Panc1 (cell line): ENCODE measurements around the gene MTMR4. TPM values are rescaled to one million over a fixed set of nuclear protein-coding genes. Genes with fewer than 3 reads are reported as not detected.

Experiments used
- ATAC-seq: fragments of 200-7000 bp; cut with Tn5 transposase; 2 replicates; pipeline ENCODE4 v1.9.1; 2020; ENCODE audit warnings: mild to moderate bottlenecking, moderate library complexity
- BruUV-seq: library from RNA; stranded (reverse); fragments of 400-500 nt; replicated peaks from 2 replicates; lab custom pipeline; 2021; lab: Mats Ljungman, UMichigan
- CTCF ChIA-PET: fragments of 300-600 bp; sonication (Branson Sonifier 250); formaldehyde crosslinking; loops from one replicate; lab custom pipeline; 2022; ENCODE audit warnings: antibody characterized with exemption; lab: Charles Lee
- POLR2A ChIA-PET: fragments of 300-600 bp; sonication (Branson Sonifier 250); formaldehyde crosslinking; loops from one replicate; lab custom pipeline; 2022; ENCODE audit warnings: antibody characterized with exemption; lab: Charles Lee
- DNase-seq: peaks from one replicate; pipeline ENCODE4 v3.0.0-alpha.2; 2010; ENCODE audit warnings: low read depth, low spot score
- H3K27ac ChIP-seq: 2 replicates; pipeline ENCODE4 v1.5.1; 2011; ENCODE audit warnings: mild to moderate bottlenecking, low read length, inconsistent platforms
- H3K27me3 ChIP-seq: fragments of 200-500 bp; sonication (Bioruptor generic); 2 replicates; pipeline ENCODE4 v1.6.0; 2014; ENCODE audit warnings: low read length, inconsistent platforms; ENCODE audit not compliant: control insufficient read depth, insufficient read depth
- H3K36me3 ChIP-seq: fragments of 200-500 bp; sonication (Bioruptor generic); 2 replicates; pipeline ENCODE4 v1.5.1; 2014; ENCODE audit warnings: inconsistent platforms, mild to moderate bottlenecking, low read length, moderate library complexity; ENCODE audit not compliant: control insufficient read depth, insufficient read depth
- H3K4me1 ChIP-seq: 2 replicates; pipeline ENCODE4 v1.5.1; 2011; ENCODE audit warnings: inconsistent platforms, mild to moderate bottlenecking, low read length, moderate library complexity; ENCODE audit not compliant: control insufficient read depth, insufficient read depth
- H3K4me3 ChIP-seq, 2 experiments: 2 replicates each; pipeline ENCODE4 v1.5.1; 2011 to 2012; ENCODE audit warnings: low read depth in 2 of 2, low read length in 2 of 2, mild to moderate bottlenecking in 2 of 2, inconsistent platforms in 1 of 2, moderate library complexity in 1 of 2
- H3K9me3 ChIP-seq: fragments of 200-500 bp; sonication (Bioruptor generic); 2 replicates; pipeline ENCODE4 v1.5.1; 2014; ENCODE audit warnings: low read depth, mild to moderate bottlenecking, inconsistent platforms, low read length, moderate library complexity; ENCODE audit not compliant: control insufficient read depth, insufficient read depth
- POLR2AphosphoS5 ChIP-seq: IDR thresholded peaks from 2 replicates; pipeline ENCODE4 v1.6.1; 2012; ENCODE audit warnings: mild to moderate bottlenecking, low read depth, low read length, moderate library complexity
- SIN3A ChIP-seq: IDR thresholded peaks from 2 replicates; pipeline ENCODE4 v1.6.1; 2012; ENCODE audit warnings: low read depth, mild to moderate bottlenecking, low read length, moderate library complexity, borderline replicate concordance; ENCODE audit not compliant: insufficient read depth
- TCF7L2 ChIP-seq: IDR thresholded peaks from 2 replicates; pipeline ENCODE4 v1.6.1; 2011; ENCODE audit warnings: mild to moderate bottlenecking, low read depth, low read length, inconsistent platforms
- in situ Hi-C: cut with HindIII; loops from 2 replicates; pipeline ENCODE4 v1.10.0; 2016; ENCODE audit warnings: low sequenced_read_pairs, low pct_unique_long_range_greater_than_20kb
- intact Hi-C: fragments of 100-400 bp; cut with micrococcal nuclease; formaldehyde crosslinking; loops from one replicate; pipeline ENCODE4 v1.10.0; 2022; ENCODE audit not compliant: unreplicated experiment
- total RNA-seq: library from RNA; stranded (reverse); gene quantifications from one replicate; pipeline ENCODE4 v1.2.1, GENCODE V29; 2021; ENCODE audit not compliant: unreplicated experiment
- TF ChIP-seq, protein P1 (sequence below), 2 experiments: IDR thresholded peaks; 2 replicates each; pipeline ENCODE4 v1.6.1; 2011 to 2012; ENCODE audit warnings: low read depth in 2 of 2, control low read depth in 1 of 2, low read length in 1 of 2, mild to moderate bottlenecking in 1 of 2, moderate library complexity in 1 of 2; ENCODE audit not compliant: insufficient read depth in 1 of 2
- TF ChIP-seq, protein P2 (sequence below): fragments of 450-650 bp; IDR thresholded peaks from 2 replicates; pipeline ENCODE4 v1.5.1; 2017; ENCODE audit warnings: mild to moderate bottlenecking

The MTMR4 gene
- total RNA-seq, 1 experiment from 2014 or later = 20.8 TPM

DNA sequence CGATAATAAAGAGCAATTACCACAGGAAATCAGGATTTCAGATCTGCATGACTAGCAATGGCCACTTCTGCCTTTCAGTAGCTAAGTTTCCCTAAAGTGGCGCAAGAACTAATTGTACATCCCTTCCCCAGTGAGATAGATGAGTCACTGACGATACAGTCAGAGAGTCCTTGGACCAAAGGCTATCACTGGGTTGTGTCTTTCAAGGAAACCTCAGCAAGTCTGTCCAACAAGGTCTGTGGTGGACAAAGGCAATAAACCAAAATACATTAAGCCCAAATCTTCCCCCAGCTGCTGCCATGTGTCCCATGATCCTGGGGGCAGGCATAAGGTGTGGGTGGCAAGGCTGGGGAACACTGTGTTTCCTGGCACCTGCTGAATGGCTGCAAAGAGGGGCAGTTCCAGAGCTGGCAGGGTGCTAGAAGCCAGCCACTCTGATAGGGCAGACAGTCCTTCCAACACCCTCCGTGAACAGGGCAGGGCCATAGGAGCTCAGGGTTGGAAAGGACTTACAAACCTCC is 20.5 kb upstream of the MTMR4 start:
- POLR2A ChIA-PET = interaction anchor here (0.6 kb wide), 1 partner anchor 55 kb away, joined by 11 read pairs; no protein-coding TSS in a partner anchor
- Histone ChIP-seq H3K27ac (no peak overlapping the region), H3K4me3 (no peak overlapping the region), H3K27me3 (no peaks in the 10 kb centered on the region), H3K36me3 (no peaks in the 10 kb centered on the region), H3K4me1 (peaks cover 3% of the 10 kb centered on the region; the same call in 1 of the 2 replicates), H3K9me3 (no peaks in the 10 kb centered on the region)
- no peak for DNase-seq
- no peak for ATAC-seq
- CTCF ChIA-PET = no interaction called here
- BruUV-seq = no TSS peak
- intact Hi-C loops (no loop called here), in situ Hi-C loops (no loop called here)
- TF ChIP-seq POLR2AphosphoS5 (no peak), SIN3A (no peak)
- TF ChIP-seq, protein P1, sequence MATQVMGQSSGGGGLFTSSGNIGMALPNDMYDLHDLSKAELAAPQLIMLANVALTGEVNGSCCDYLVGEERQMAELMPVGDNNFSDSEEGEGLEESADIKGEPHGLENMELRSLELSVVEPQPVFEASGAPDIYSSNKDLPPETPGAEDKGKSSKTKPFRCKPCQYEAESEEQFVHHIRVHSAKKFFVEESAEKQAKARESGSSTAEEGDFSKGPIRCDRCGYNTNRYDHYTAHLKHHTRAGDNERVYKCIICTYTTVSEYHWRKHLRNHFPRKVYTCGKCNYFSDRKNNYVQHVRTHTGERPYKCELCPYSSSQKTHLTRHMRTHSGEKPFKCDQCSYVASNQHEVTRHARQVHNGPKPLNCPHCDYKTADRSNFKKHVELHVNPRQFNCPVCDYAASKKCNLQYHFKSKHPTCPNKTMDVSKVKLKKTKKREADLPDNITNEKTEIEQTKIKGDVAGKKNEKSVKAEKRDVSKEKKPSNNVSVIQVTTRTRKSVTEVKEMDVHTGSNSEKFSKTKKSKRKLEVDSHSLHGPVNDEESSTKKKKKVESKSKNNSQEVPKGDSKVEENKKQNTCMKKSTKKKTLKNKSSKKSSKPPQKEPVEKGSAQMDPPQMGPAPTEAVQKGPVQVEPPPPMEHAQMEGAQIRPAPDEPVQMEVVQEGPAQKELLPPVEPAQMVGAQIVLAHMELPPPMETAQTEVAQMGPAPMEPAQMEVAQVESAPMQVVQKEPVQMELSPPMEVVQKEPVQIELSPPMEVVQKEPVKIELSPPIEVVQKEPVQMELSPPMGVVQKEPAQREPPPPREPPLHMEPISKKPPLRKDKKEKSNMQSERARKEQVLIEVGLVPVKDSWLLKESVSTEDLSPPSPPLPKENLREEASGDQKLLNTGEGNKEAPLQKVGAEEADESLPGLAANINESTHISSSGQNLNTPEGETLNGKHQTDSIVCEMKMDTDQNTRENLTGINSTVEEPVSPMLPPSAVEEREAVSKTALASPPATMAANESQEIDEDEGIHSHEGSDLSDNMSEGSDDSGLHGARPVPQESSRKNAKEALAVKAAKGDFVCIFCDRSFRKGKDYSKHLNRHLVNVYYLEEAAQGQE (IDR thresholded peaks at IDR 0.05; ENCODE audit: insufficient read depth in 1 of 2, low read depth in 2 of 2, low read length in 1 of 2) = no peak

DNA sequence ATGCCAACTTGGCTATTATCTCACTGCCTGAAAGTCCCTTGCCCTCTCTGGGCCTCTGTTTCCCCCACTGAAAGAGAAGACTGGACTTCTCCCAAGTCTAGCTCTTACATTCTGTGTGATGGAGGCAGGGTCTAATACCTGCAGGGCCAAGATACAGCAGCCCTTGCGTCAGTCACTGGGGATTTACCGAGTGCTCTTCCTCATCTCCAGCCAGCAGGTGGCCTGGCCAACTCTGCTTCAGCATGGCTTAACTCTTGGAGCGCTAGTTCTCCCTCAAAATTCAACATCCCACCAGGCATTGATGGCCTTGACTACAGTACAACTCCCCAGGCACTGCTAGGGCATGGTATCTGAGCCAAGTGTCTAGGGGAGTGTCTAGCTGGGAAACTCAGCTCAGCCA is 19.9 kb upstream of the MTMR4 start:
- TF ChIP-seq SIN3A = no peak
- ChIA-PET CTCF (no interaction called here), POLR2A (interaction anchor here (0.6 kb wide), 1 partner anchor 55 kb away, joined by 11 read pairs; no protein-coding TSS in a partner anchor)
- in situ Hi-C loops (no loop called here), intact Hi-C loops (no loop called here)
- BruUV-seq = no TSS peak
- DNase-seq = no peak
- no peak overlapping the region for H3K27ac ChIP-seq
- no peak overlapping the region for H3K4me3 ChIP-seq
- H3K36me3 ChIP-seq = no peaks in the 10 kb centered on the region
- no peak for ATAC-seq
- H3K9me3 ChIP-seq = no peaks in the 10 kb centered on the region
- peaks cover 3% of the 10 kb centered on the region; the same call in 1 of the 2 replicates for H3K4me1 ChIP-seq
- H3K27me3 ChIP-seq = no peaks in the 10 kb centered on the region

DNA sequence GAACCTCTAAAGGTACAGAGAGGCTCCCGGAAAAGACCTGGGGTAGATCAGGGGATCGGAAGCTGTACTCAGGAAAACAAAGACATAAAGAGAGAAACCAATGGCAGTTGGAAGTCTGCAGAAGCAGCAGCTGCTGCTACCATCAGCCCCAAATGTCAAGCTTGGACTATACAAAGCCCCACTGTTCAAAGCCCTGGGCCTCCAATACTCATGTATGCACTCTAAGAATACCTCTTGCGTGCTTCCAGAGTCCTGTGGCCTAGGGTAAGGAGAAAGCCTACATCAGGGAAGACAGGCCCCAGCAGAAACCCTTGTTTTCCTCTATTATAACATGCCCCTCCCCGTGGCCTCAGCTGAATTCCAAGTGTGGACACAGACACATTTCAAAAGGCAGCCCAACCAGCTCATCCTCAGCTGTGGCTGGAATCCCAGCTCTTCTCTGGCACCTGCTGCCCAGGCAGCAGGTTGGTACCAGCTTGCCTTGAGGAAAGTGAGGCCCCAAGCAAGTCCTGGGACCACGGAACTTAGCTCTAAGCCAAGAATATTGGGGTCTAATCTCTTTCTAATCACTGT is 19.3 kb upstream of the MTMR4 start:
- Histone ChIP-seq H3K9me3 (no peaks in the 10 kb centered on the region), H3K27me3 (no peaks in the 10 kb centered on the region), H3K4me3 (no peak overlapping the region), H3K27ac (no peak overlapping the region), H3K36me3 (no peaks in the 10 kb centered on the region), H3K4me1 (peaks cover 3% of the 10 kb centered on the region; the same call in 1 of the 2 replicates)
- in situ Hi-C loops = no loop called here
- no peak for ATAC-seq
- ChIA-PET CTCF (interaction anchor here (0.6 kb wide), 1 partner anchor 417 kb away, joined by 5 read pairs; no protein-coding TSS in a partner anchor), POLR2A (no interaction called here)
- intact Hi-C loops = no loop called here
- TF ChIP-seq POLR2AphosphoS5 (no peak), SIN3A (no peak), TCF7L2 (no peak)
- TF ChIP-seq, protein P2, sequence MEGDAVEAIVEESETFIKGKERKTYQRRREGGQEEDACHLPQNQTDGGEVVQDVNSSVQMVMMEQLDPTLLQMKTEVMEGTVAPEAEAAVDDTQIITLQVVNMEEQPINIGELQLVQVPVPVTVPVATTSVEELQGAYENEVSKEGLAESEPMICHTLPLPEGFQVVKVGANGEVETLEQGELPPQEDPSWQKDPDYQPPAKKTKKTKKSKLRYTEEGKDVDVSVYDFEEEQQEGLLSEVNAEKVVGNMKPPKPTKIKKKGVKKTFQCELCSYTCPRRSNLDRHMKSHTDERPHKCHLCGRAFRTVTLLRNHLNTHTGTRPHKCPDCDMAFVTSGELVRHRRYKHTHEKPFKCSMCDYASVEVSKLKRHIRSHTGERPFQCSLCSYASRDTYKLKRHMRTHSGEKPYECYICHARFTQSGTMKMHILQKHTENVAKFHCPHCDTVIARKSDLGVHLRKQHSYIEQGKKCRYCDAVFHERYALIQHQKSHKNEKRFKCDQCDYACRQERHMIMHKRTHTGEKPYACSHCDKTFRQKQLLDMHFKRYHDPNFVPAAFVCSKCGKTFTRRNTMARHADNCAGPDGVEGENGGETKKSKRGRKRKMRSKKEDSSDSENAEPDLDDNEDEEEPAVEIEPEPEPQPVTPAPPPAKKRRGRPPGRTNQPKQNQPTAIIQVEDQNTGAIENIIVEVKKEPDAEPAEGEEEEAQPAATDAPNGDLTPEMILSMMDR = no peak
- TF ChIP-seq, protein P1 (IDR thresholded peaks at IDR 0.05; ENCODE audit: insufficient read depth in 1 of 2, low read depth in 2 of 2, low read length in 1 of 2) = no peak
- no TSS peak for BruUV-seq
- DNase-seq = no peak
